Kidney epithelial cell (primary cell): ENCODE results near the gene ZNF768. TPM values are rescaled to one million over a fixed set of nuclear protein-coding genes. Genes with fewer than 3 reads are reported as not detected.

Experiments used
- DNase-seq: peaks from one replicate; pipeline ENCODE4 v3.0.0-alpha.2; 2010; ENCODE audit warnings: low read depth
- H3K27me3 ChIP-seq: 2 replicates; pipeline ENCODE4 v1.6.0; 2011; ENCODE audit warnings: low read length; ENCODE audit not compliant: control insufficient read depth, insufficient read depth
- H3K36me3 ChIP-seq: 2 replicates; pipeline ENCODE4 v1.5.1; 2011; ENCODE audit warnings: low read length; ENCODE audit not compliant: control insufficient read depth, insufficient read depth
- H3K4me3 ChIP-seq: 2 replicates; pipeline ENCODE4 v1.5.1; 2011; ENCODE audit warnings: low read depth, mild to moderate bottlenecking, control low read depth, low read length
- CTCF ChIP-seq: IDR thresholded peaks from 2 replicates; pipeline ENCODE4 v1.5.1; 2011; ENCODE audit warnings: mild to moderate bottlenecking, moderate library complexity, low read length, control low read depth, inconsistent platforms; ENCODE audit not compliant: insufficient read depth, poor library complexity, severe bottlenecking
- total RNA-seq: library from RNA; depleted of rRNA; stranded (reverse); fragments of >200 nt; gene quantifications from 2 replicates; pipeline ENCODE4 v1.2.3, GENCODE V29; 2015

The ZNF768 gene
- total RNA-seq, 1 donor from 2014 or later = 59.5 TPM

GRCh38 chr16:30557957-30558788 lies 31.8 kb upstream of the ZNF768 start, which contains the start of gene ZNF764:
TSS of gene ZNF764 (minus strand) at chr16:30558374. CDS start at chr16:30558182, 192 bp downstream.
- Histone ChIP-seq H3K36me3 (peaks cover 1% of the 10 kb centered on the region), H3K27me3 (no peaks in the 10 kb centered on the region), H3K4me3 (peak within 1 kb of the TSS; percentile 57)
- peak; percentile 88 for DNase-seq
- TF ChIP-seq CTCF = no peak

- H3K27me3 ChIP-seq = no peaks in the 10 kb centered on the region
- H3K4me3 ChIP-seq = peak overlapping the region; percentile 57
- no peak for DNase-seq
- H3K36me3 ChIP-seq = peaks cover 1% of the 10 kb centered on the region
- TF ChIP-seq CTCF = peak; percentile 6
These were observed 31.3 kb upstream of the ZNF768 start for GRCh38 chr16:30557707-30557956.

GRCh38 chr16:30556125-30556473 lies 29.7 kb upstream of the ZNF768 start:
- Histone ChIP-seq H3K27me3 (no peaks in the 10 kb centered on the region), H3K36me3 (peaks cover 1% of the 10 kb centered on the region), H3K4me3 (no peak overlapping the region)
- no peak for DNase-seq
- no peak for TF ChIP-seq CTCF

GRCh38 chr16:30555315-30556124 lies 29.2 kb upstream of the ZNF768 start:
- Histone ChIP-seq H3K4me3 (no peak overlapping the region), H3K27me3 (no peaks in the 10 kb centered on the region), H3K36me3 (peaks cover 1% of the 10 kb centered on the region)
- no peak for DNase-seq
- no peak for TF ChIP-seq CTCF

- no peak for TF ChIP-seq CTCF
- H3K27me3 ChIP-seq = no peaks in the 10 kb centered on the region
- no peak overlapping the region for H3K4me3 ChIP-seq
- no peak for DNase-seq
- H3K36me3 ChIP-seq = peaks cover 1% of the 10 kb centered on the region
These were observed 28.4 kb upstream of the ZNF768 start for GRCh38 chr16:30554557-30555314.
